NCI-H2171 treated with DMSO at 0.1 percent for 48 hours (cell line): Measurements from ENCODE around the gene SMC4.
"Not testable (repeated sequence)": the region's sequence is repeated elsewhere in the genome, so short reads cannot be mapped to it uniquely, and the experiment has no call there.

Experiments
- DNase-seq: peaks from one replicate; lab custom pipeline; 2025; lab: John Stamatoyannopoulos, UW

The SMC4 gene

DNA sequence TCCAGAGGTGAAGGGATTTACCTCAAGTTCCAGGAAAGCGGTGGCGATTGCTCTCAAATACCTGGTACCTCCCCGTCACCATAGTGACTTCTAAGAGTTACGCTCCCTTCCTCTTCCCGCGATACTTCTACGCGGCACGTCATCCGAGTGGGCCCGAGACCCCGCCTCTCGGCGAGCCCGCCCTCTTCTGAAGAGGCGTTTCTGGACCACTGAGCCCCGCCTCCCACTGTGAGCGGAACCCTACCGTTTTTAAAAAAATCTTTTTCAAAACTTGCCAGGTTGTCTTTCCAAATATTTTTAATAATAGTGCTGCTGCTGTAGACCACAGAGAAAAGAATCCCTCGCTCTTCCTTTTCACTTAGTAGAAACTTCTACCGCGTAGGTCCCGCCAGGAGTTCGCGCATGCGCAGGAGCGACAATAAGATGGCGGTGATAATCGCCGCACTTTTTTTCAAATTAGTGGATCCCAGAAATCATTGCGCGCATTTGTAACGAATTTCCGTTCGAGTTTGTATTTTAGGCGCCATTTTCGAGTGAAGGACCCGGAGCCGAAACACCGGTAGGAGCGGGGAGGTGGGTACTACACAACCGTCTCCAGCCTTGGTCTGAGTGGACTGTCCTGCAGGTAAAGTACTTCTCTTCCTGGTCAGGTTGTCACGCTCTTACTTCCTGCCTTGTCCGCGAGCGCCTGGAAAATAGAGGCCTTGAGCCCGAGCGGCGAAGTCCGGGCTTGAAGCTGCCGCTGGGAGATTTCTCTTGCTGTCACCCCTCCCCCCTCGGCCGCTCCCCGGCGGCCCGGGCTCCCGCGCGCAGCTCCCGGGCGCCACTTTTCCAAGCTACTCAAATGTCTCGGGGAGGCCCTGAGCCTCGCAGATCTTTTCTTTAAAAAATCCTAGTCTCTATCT, at the start of gene SMC4, which contains the start of gene IFT80:
Gene SMC4 (plus strand): TSS at position 526 of the 905 bp plus-strand sequence. CDS start 1,177 bp downstream, outside the sequence.
Gene IFT80 (minus strand): TSS at position 101 of the 905 bp plus-strand sequence. CDS start 14,625 bp downstream, outside the sequence.
- DNase-seq = peak; percentile 97

- DNase-seq = no peak
Observed at GRCh38 chr3:160355826-160356225, 43.6 kb upstream of the SMC4 start.

GRCh38 chr3:160362896-160363295, 36.6 kb upstream of the SMC4 start:
- DNase-seq = not testable (repeated sequence)

DNA sequence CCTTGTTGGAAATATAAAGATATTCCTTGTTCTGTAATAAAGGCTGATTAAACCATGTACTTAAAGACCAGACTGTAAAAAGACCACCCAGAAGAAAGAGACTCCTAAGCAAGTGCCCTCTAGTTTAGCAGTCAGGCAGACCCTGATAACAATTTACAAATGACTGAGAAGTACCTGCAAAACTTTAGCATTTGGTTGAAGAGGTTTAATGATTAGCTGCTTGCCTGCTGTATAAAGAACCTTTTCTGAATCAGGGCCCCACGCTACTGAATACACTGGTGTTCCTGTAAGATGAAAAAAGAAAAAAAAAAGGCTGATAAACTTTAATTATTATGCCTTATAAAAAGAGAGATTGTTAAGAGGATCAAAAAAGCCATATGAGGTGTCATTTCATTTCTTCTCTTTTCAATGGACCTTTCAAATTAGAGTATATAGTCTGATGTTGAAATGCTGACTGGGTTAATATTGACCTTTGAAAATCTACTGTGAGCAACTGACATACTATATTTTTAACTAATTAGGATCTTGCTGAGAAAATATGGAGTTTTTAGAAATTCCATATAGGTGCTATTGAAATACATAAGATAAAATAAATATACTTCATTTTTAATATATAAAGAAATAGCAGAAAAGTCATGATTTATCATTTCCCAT, 33.5 kb upstream of the SMC4 start:
- DNase-seq = no peak

GRCh38 chr3:160368804-160369203, 30.6 kb upstream of the SMC4 start:
- DNase-seq = no peak

GRCh38 chr3:160369784-160370183, 29.7 kb upstream of the SMC4 start:
- no peak for DNase-seq

GRCh38 chr3:160370987-160371857, 28.2 kb upstream of the SMC4 start:
- DNase-seq = no peak

DNA sequence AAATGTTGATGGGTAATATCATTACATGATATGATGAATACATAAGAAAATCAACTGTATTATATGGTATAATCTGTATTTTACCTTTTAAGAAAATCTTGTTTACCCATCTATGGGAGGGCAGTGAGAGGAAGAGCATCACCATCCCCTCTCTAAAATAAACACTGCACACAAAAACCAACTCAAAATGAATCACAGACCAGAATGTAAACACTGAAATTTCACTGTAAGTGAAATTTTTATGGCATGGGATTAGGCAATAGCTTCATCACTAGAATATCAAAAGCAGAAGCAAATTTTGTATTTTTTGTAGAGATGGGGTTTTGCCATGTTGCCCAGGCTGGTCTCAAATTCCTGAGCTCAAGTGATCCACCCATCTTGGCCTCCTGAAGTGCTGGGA, 26.7 kb upstream of the SMC4 start:
- DNase-seq = no peak

- no peak for DNase-seq
Observed at GRCh38 chr3:160373655-160374054, 25.8 kb upstream of the SMC4 start.

DNA sequence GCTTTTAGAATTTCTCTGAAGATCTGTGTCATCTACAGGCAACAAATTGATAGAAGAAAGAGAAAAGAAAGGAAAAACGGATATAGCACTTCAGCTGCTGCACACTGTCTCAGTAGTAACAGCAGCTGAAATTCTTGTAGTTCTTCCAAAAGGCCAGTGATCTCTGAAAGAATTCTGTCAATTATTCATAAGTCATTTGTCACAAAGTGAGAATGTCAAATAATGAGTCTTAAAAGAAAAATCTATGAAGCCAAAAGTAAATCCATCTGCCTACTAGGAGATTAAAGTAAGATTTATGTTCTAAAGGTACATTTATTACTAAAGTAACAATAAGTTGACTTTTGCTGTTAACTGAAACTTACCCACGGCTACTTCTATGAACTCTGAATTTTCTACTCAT, 25.0 kb upstream of the SMC4 start:
- DNase-seq = no peak

DNA sequence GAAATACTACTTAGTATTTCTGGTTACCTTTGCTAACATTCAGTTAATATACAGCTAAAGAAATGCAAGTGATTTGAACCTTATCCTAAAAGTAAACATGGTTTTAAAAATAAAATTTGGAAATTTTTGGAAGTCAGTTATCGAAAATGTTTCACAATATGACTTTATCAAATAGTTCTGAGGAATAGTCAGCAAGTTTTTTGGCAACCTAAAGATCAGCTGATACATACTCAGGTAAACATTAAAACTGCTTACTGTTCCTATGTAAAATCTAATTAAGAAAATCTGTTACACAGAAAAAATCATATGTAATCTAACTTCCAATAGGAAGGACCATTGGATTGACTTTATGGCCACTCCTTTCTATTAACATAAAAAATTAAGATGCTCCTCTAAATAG, 24.5 kb upstream of the SMC4 start:
- DNase-seq = no peak

GRCh38 chr3:160376681-160377080, 22.8 kb upstream of the SMC4 start:
- peak; percentile 25 for DNase-seq

GRCh38 chr3:160378331-160379109, 20.9 kb upstream of the SMC4 start:
- DNase-seq = no peak

DNA sequence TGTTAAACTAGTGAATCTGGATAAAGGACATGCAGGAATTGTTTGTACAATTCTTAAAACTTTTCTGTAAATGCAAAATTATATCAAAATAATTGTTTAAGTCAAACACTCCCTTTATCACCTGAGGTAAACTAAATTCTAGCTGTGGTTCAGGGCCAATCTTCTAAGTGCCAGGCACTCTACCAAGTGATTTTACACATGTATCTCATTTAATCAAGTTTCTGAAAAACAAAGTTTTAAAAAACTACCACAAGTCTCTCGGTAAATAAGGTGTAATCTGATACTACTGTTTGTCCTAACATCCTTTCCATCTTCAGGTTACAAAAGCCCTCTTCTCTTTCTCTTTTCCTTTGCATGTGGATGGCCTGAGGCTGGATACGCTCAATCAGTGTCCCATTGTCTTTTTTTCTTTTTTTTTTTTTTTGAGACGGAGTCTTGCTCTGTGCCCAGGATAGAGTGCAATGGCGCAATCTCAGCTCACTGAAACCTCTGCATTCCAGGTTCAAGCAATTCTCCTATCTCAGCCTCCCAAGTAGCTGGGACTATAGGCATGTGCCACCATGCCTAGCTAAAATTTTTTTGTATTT, 19.7 kb upstream of the SMC4 start:
- no peak for DNase-seq

GRCh38 chr3:160381470-160381869, 18.0 kb upstream of the SMC4 start:
- DNase-seq = no peak

- DNase-seq = no peak
Observed at GRCh38 chr3:160384639-160385318, 14.7 kb upstream of the SMC4 start.

- no peak for DNase-seq
Observed at GRCh38 chr3:160390565-160391138, 8.8 kb upstream of the SMC4 start.

DNA sequence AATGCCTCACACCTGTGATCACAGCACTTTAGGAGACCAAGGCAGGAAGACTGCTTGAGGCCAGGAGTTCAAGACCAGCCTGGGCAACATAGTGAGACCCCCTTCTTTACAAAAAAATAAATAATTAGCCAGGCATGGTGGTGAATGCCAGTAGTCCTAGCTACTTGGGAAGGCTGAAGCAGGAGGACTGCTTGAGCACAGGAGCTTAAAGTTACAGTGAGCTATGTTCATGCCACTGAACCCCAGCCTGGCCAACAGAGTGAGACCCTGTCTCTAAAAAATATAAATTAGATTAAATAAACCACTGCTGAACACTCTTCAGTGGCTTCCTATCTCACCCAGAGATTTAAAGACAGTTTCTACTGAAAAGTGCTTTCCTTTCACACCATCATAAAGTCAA, 6.7 kb upstream of the SMC4 start:
- DNase-seq = no peak

DNA sequence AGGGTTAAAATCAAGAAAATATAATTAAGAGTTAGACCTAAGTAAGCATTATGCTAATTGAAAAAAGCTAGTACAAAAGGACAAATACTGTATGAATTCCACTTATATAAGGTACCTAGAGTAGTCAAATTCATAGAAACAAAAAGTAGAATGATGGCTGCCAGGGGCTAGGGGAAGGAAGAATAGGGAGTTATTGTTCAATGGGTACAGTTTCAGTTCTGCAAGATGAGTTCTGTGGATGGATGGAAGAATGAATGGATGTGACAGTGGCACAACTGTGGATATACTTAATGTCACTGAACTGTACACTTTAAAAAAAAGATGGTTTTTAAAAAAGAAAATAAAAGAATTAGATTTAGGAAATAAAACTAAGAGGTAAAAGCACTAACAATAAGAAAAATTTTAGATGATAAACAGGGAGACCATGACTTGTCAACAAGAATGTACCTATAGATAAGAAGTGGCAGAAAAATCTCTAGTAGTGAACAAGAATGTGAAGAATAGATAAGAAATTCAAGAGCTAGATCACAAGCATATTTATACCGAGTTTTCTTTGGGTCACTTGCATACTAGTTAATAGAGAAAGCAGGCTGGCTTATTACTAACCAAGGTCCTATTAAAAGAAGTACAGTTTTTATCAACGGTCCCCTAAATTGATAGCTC, 6.0 kb upstream of the SMC4 start:
- DNase-seq = no peak

- DNase-seq = no peak
Observed at GRCh38 chr3:160394009-160394392, 5.4 kb upstream of the SMC4 start.
